BJ (cell line): ENCODE results near the gene LENG9. TPM values are rescaled to one million over a fixed set of nuclear protein-coding genes. Genes with fewer than 3 reads are reported as not detected.

ENCODE experiments used
- CTCF ChIA-PET: fragments of 350-600 bp; formaldehyde crosslinking; extraction: SDS; loops from one replicate; lab custom pipeline; 2021; ENCODE audit warnings: antibody characterized with exemption, inconsistent platforms; lab: Yijun Ruan, JAX
- POLR2A ChIA-PET: fragments of 300-600 bp; sonication (Branson Sonifier 250); formaldehyde crosslinking; extraction: SDS; loops from one replicate; lab custom pipeline; 2021; ENCODE audit warnings: antibody characterized with exemption; lab: Charles Lee
- DNase-seq: peaks from one replicate; pipeline ENCODE4 v3.0.0-alpha.2; 2011; ENCODE audit warnings: low read depth
- H3K27me3 ChIP-seq: 2 replicates; pipeline ENCODE4 v1.6.0; 2011; ENCODE audit warnings: low read length; ENCODE audit not compliant: control insufficient read depth, insufficient read depth
- H3K36me3 ChIP-seq: 2 replicates; pipeline ENCODE4 v1.5.1; 2011; ENCODE audit warnings: low read length; ENCODE audit not compliant: control insufficient read depth, insufficient read depth
- H3K4me3 ChIP-seq: 2 replicates; pipeline ENCODE4 v1.5.1; 2011; ENCODE audit warnings: low read depth, mild to moderate bottlenecking, control low read depth, low read length
- CTCF ChIP-seq: IDR thresholded peaks from 2 replicates; pipeline ENCODE4 v1.5.1; 2011; ENCODE audit warnings: low read depth, mild to moderate bottlenecking, control low read depth, inconsistent platforms, low read length, moderate library complexity; ENCODE audit not compliant: insufficient read depth
- polyA plus RNA-seq: library from polyadenylated mRNA; depleted of rRNA; stranded (reverse); fragments of >200 nt; gene quantifications from 2 replicates; pipeline ENCODE4 v1.2.3, GENCODE V29; 2011

LENG9 gene
- polyA plus RNA-seq, 1 experiment, result 2.0 TPM

DNA sequence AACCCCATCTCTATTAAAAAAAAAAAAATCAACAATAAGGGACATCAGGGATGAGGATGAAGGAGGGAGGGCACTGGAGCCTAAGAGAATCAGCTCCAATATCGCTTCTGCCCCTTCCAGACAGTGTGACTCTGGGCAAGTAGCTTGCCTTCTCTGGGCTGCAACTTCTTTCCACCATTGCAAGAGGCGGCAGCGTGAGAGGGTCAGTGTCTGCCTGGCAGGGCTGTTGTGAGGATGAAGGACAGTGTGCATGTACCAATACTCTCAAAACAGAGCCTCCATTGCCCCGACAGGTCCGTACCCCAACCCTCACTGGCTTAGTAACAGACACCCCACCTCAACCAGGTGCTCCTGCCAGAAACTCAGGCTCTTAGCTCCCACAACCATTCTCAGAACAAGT is 29.9 kb downstream of the LENG9 start:
- H3K36me3 ChIP-seq, result no peaks in the 10 kb centered on the region; the same call in 1 of the 2 replicates
- CTCF ChIA-PET, result interaction anchor here (1.3 kb wide), 1 partner anchor 43 kb away, joined by 3 read pairs; no protein-coding TSS in a partner anchor
- POLR2A ChIA-PET, result interaction anchor here (0.6 kb wide), 1 partner anchor 261 kb away, joined by 7 read pairs; the partner anchor contains the start of gene TMC4
- no peak overlapping the region for H3K4me3 ChIP-seq
- no peak for TF ChIP-seq CTCF
- no peak for DNase-seq
- H3K27me3 ChIP-seq, result peaks cover 5% of the 10 kb centered on the region

DNA sequence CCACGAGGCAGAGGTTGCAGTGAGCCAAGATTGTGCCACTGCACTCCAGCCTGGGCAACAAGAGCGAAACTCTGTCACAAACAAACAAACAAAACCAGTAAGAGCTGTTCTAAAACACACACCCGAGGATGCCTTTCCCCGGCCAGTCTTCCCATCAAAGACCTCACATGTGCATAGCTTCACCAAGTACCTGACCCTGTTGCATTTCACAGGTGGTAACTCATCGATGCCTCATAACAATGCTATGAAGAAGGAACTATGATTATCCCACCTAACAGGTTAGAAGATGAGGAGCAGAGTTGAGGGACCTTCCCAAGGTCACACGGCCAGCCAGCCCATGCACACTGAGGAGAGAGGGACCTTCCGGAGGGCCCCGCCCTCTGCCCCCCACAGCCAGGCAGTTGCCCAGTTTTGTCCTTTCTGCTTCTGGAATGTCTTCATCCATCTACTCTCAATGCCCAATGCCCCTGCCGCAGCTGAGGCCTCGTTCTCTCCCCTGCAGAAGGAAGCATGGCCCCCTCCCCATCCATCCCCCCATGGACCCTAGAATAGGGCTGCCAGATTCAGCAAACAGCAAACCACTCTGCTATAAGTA is 31.3 kb downstream of the LENG9 start:
- ChIA-PET CTCF (no interaction called here), POLR2A (no interaction called here)
- no peak for TF ChIP-seq CTCF
- H3K27me3 ChIP-seq, result peaks cover 7% of the 10 kb centered on the region
- no peak for DNase-seq
- H3K4me3 ChIP-seq, result no peak overlapping the region
- no peaks in the 10 kb centered on the region for H3K36me3 ChIP-seq

- no peak for DNase-seq
- CTCF ChIA-PET, result no interaction called here
- POLR2A ChIA-PET, result interaction anchor here (0.6 kb wide), 1 partner anchor 17 kb away, joined by 3 read pairs; the partner anchor contains the start of gene LENG8
- Histone ChIP-seq H3K36me3 (no peaks in the 10 kb centered on the region), H3K27me3 (peaks cover 7% of the 10 kb centered on the region), H3K4me3 (no peak overlapping the region)
- TF ChIP-seq CTCF, result no peak
These were observed 32.2 kb downstream of the LENG9 start for GRCh38 chr19:54431255-54431838.

DNA sequence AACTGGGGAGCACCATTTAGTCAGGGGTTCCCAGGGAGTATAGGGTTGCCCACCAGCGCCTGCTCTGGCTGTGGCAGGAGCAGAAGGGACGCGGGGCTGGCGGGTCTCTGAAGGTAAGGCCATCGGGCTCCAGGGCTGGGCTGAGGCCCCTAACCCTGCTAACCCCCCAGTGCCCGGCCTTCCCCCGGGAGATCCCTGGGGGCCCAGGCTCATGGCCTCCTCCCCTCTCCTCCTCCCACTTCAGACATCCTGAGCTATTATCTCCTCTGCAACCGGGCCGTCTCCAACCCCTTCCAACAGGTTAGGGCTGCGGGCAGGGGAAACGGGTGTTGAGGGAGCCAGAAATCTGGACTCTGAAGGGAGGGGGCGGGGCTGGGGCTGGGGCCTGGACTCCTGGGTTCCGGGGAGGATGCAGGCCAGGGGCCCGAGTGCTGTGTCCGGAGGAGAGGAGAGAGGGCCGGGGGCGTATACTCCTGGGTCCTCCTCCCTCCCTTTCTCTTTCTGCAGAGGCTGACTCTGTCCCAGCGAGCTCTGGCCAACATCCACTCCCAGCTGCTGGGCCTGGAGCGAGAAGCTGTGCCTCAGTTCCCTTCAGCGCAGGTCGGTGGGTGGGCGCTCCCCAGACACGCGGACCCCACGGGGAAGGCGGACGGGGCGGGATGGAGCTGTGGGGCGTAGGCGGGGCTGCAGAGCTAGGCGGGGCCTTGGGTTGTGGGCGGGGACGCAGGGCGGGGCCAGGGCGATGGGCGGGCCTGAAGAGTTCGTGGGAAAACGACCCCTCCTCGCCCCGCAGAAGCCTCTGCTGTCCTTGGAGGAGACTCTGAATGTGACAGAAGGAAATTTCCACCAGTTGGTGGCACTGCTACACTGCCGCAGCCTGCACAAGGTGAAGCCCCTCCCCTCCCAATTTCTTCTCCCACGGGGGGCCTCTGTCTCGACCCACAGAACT is 33.0 kb downstream of the LENG9 start:
- CTCF ChIA-PET, result interaction anchor here (1.4 kb wide), 1 partner anchor 9 kb away, joined by 6 read pairs; no protein-coding TSS in a partner anchor
- no peak for DNase-seq
- no peaks in the 10 kb centered on the region for H3K36me3 ChIP-seq
- no peak overlapping the region for H3K4me3 ChIP-seq
- H3K27me3 ChIP-seq, result peaks cover 9% of the 10 kb centered on the region
- POLR2A ChIA-PET, result interaction anchor here (0.6 kb wide), 1 partner anchor 18 kb away, joined by 3 read pairs; the partner anchor contains the start of gene LENG8
- TF ChIP-seq CTCF, result no peak
